Medulla oblongata (tissue), 1 donor: ENCODE data around the gene ERG.

ENCODE experiments used
- DNase-seq: peaks from one replicate; pipeline ENCODE4 v3.0.0-alpha.2; 2015; ENCODE audit errors: extremely low spot score

ERG gene

DNA sequence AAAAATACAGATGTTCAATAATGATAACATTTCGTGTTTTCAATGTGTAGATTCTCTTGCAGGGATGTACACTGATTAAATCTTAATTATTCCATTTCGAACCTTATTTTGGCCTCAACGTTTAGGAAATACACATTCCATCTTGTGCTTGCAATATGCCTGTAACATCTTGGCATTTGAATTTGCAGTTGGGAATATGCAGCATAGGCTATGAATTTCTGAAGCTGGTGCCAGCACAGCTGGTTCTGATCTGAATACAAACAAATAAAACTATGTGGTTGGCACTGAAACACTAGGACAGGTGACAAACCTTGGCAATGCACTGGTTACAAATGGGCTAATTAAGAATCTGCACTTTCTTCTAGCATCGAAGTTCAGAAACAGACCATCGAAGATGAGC is 108.4 kb downstream of the ERG start:
- no peak for DNase-seq

DNA sequence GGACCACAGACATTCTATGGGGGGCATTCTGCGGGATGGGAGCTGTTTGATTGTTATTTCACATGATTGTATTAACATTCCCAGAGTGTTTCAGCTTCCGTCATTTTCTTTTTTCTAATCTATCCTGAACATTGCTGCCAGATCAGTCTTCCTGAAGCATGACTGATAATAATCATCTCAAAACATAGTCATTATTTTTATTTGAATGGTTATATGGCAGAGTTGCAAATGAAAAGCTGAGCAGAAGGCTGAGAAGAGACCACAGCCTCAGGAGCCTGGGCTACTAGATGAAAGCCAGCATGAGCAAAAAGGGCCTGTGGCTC is 109.0 kb downstream of the ERG start:
- DNase-seq, result no peak

DNA sequence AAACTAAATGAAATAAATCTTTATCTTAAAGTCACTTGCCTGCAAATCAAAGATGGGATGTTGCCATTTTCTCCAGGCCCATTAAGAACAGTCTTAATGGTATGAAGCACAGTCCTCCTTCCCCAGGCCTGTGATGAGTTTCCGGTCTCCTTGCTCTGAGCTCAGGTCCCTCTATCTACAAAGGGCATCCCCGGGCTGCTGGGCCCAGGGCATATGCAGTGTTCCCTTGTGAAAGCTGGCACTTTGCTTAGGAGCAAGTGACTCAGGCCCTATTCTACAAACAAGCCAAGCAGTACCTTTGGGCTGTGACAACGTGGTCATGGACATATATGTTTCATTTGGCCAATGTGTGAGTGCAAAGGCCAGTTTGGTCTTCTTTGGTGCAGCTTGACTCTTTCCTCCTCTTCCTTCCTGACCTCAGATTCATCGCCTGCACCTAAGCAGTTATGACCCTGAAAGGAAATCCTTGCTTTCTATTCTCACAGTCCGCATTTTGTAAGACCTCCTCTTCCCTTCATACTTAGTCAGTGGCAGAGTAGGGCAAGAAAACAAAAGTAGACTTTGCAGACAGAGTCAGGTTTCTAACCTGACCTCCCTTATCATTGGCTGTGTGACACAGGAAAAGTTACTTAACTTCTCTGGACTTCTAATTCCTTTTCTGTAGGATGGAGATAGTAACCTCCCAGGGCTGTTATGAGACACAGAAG is 109.5 kb downstream of the ERG start:
- DNase-seq, result no peak

DNA sequence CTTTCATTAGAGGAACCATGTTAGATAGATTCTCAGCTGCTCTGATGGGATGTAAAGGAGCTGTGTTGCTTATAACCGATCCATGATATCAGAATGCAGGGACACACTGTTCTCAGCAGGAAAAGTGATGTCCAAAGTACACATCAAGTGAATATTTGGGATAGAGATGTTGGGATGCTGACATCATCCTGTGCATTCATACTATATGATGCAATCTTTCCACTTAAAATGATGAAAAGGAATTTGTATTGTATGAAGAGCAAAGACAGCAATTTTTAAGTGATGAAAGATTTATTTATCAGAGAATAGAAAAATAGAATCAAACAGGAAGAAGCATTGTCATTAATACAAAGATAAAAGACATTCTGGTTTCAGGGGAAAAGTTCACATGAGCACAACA is 110.1 kb downstream of the ERG start:
- no peak for DNase-seq

DNA sequence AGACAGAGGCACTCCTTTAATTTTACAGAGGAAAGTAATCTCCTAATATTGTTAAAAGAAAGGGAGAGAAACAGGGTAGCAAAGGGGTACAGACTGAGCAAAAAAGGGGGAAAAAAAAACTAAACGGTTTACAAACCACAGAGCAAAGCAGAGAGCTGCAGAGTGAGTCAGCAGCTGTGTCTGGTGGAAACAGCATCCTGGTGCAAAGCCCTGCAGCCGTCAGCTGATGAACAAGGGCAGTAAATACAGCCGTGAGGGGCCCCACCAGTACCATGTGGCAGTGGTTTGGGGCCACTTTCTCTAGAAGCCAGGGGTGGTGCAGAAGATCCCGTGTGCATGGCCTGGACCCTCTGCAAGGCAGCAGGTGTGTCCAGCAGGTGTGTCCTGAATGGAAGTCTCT is 111.3 kb downstream of the ERG start:
- DNase-seq, result no peak

DNA sequence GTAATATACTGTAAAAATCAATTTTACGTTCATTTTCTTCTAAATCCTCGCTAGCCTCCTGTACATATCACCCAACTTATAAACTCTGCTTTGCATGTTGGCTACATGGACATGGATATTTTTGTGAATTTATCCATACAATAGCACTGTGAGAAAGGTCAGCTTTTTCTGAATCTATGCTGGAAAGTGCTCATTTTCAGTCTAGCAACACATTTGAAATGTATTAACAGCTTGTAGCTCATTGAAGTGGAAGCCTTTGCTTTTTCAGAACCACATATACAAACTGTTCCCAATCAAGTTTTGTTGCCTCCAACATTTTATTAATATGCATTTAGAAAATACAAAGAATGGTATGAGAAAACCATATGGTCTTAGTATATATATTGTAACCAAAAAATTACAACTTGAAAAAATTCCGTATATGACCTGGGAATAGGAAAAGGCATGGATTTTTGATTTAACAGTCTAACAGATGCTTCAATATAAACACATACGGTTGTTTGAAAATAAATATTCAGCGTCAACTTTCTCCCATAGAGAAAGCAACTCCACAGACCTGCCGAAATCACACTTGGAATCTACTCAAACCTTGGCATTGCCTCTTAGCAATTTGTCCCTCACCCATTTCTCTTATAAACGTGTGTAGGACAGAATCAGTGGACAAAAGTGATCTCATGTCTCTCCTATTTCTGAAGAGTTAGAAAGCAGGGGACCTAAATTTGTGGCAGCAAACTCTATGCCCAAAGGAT is 112.7 kb downstream of the ERG start:
- DNase-seq, result no peak

DNA sequence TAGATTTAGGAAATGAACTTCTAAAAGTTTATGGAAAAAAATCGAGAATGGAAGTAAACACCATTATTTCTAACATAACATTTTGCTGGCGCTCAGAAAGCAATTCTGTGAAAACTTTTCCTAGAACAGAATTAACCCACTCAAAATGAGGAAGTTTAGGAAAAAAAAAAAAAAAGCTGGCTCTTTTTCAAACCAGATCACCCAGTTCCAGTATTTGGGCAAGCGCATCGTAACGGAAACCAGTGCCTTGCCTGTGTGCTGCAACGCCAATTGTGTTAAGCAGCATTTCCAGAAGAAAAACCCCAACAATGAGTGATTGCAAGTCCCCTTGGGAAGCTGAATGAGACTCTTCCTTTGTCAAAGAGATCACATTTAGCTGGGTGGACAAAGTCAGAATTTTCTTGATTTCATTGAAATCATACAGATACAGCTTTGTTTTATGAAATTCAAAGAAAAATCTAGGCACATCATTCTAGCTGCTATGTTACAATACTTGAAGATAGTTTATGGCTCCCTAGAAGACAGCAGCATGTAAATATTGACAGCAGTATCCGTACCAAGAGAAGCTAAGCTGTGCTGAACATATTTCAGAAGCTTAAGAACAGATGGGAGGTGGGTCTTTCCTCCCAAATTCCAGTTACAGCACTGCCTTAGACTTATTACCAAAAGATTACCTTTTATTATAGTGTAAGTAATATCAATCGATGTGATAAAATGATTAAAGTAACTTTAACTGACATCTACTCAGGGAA is 113.4 kb downstream of the ERG start:
- DNase-seq, result peak; percentile 48

DNA sequence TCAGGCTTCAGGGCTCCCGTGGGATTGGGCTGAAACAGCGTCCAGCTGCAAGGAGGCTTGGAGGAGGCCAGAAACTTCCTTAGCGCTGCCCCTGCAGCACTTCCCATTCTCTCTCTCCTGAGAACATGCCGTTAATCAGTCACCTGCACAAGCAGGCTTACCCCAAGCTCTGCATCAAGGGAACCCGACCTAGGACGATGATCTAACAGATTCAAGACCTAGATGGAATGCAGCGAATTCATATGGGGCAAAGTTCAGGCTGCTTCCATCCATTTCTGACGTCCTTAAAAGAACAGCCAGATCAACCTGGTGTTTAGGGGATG is 114.1 kb downstream of the ERG start:
- no peak for DNase-seq

DNA sequence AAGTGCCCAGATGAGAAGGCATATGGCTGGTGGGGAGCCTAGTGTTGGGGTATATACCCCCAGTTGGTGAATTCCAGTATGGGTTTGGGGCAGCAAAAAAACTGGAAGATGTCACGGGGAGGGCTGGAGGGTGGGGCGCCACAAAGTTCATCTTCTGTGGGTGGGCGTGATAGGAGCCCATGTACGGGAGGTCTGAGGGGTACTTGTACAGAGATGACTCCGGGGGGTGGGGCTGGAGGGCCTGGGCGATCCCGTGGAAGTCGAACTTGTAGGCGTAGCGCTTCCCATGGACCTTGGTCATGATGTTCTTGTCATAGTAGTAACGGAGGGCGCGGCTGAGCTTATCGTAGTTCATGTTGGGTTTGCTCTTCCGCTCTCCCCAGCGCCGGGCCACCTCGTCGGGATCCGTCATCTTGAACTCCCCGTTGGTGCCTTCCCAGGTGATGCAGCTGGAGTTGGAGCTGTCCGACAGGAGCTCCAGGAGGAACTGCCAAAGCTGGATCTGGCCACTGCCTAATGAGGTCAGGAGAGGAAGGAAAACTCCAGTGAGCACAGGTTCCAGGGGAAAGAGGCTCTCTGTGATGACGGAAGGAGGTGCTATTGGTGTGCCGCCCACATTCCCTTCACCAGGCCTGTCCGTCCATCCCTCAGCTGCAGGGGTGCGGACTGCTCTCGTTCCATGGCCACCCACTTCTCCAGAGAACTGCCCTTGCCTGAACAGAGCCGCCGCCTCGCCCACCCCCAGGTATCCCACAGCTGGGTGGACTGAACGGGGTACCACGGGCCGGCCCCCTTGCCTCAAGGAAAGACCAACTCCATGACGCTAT is 114.7 kb downstream of the ERG start:
- DNase-seq, result no peak

DNA sequence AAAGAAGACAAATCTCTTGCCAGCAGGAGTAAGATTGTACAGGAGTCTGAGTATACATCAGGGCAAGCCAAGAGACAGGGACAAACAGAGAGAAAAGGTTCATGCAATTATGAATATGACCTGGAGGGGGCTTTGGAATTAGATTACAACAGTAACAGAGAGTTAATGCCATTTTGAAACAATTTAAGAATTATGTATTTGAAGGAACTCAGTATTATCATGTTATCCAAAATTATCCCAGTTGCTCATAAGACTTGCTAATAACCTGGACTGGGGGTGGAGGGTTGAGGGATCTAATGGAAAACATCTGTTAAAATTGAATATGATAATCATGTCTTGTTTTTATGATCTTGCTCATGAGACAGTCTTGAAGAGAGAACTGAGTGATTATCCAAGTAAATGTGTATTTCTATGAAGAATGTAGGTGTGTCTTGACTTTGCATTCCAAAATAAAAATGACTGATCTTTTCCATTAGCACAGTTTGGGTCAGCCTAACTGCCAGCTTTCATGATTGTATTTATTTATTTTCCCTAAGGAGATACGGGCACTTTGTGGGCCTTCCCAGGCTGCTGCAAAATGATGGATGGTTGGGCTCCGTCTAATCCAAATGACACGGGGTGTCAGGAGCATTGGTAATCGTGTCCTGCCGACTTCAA is 117.7 kb downstream of the ERG start:
- no peak for DNase-seq

DNA sequence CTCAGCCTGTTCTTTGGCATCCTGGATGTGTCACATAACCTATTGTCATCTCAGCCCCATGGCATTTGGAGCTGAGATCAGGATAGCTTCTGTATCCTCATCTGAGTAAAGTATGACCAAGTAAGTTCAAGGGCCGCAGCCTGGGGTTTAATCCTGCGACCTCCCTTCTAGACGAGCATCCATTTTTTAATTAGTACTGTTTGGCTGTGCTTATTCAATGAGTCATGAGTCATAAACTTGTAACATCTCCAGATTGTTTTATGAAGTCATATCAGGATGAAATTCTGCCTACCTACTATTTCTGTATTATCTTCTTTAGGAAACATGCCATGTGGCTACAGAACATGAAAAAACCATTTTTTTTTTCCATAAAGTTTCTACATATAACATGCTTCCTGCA is 119.1 kb downstream of the ERG start:
- no peak for DNase-seq

DNA sequence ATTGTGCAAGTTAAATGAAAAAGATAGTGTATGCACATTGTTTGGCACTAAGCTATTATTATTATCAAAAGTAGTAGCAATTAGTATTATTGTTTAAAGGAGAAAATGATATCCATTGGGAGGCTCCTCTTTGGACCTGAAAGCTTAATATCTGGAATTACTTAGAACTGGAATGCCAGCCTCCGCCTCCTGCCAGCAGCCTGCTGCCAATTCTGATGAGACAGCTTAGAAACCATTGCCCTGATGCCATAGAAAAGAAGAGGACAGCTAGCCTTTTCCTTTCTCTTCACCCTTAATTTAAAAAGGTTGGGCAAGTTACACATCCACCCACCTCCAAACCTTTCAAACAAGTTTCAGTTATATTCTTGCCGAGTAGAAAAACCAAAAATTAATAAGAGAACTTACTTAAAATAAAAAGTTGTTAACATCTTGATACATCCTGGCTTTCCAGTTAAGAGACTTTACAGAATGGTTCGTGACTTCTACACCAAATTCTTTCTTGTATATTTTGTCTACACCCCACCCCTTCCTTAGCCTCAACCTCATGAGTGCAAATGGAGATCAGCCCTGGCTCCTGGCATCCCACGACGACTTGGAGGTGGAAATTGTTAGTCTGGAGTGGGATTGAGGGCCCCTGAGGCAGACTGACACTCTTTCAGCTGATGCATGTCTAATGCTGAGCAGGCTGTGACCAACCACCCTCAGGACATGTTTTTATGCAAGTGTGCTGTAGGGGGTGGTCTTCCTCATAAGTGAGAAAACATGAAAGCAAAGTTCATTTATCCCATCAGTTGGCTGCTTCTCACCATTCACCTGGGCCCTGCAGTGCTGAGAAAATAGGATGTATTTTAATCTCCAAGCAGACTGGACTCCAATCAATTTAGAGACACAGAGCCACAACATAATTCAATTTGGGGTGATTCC is 120.8 kb downstream of the ERG start:
- no peak for DNase-seq

DNA sequence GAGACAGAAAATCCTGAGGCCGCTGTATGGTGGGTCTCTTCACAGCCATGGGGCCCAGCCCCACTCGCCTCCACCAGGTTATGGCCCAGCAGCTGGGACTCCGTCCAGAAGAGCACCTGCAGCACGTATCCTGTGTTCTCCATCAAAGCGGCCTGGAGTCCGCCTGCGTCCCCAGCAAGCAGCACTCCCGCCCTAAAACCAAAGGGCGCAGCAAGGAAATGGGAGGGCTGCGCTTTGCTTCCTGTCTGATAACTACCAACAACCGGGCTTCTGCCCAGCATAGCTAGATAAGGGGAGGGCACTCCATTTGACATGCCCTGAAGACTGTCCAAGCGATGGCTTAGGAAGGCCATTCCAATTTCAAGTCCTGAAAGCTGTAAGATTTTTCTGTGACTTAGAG is 121.6 kb downstream of the ERG start:
- DNase-seq, result no peak

DNA sequence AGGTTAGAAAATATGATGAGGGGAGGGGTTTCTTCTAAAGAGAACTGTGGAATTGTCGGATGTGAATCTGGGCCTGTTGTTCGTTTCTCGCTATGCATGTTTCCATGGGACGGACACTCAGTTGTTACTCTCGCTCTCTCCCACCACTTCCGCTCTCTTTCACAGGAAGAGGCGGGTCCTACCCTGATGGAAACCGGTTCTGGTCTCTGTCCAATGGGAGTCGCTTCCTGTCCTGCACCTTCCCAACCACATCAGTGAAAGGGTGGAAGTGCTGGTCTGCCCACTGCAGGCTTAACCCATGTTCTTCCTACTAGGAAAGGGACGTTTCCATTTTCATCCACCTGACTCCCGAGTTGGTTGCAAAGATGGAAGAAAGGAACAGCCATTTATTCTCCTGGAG is 122.0 kb downstream of the ERG start:
- no peak for DNase-seq

DNA sequence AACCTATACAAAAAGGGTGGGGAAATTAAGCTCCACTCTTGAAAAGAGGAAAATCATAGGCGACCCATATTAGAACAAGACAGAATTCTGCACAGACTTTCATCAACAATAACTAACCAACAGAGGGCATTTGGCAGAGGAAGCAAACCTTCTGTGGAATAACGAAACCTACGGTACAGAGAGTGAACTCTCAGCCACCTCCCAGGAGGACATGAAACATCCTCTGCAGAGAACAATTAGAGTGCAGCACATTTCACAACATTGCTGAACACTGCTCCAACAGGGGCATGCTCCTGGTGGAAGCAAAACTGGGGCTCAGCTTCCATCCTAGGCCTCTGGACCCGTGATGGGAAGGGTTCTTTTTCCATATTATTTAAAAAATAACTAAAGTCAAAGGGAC is 130.6 kb downstream of the ERG start:
- DNase-seq, result no peak

DNA sequence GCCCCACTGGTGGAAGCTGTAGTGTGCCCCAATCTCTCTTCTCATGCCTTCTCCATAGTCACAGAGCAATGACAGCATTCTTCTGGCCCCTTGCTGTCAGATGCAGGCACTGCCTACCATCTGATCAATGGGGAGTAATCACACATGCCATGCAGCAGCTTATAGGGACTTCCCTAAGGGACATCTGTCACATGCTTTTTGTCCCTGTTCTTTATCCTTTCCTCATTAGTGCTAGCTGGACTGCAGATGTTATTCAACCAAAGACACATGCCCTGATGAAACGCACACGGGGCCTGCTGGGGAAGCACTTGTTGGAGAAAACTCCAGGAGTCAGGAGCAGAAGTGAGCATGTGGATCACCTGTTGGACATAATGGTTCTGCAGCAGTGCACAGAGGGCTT is 132.8 kb downstream of the ERG start:
- DNase-seq, result no peak

DNA sequence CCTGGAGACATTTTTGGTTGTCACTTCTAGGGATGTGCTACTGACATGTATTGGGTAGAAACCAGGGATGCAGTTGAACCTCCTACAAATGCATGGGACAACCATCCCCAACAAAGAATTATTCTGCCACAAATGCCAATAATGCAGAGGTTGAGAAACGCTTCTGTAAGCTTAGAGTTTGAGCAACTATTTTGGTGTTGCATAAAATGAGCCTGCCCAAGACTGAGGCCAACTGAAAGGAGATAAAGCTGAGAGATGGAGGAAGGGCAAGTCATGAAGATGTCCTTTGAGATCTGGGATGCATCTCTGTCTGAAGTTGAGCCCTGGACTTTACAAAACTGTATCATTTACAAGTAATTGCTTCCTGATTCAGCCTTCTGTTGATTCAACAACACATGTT is 134.6 kb downstream of the ERG start:
- DNase-seq, result no peak

DNA sequence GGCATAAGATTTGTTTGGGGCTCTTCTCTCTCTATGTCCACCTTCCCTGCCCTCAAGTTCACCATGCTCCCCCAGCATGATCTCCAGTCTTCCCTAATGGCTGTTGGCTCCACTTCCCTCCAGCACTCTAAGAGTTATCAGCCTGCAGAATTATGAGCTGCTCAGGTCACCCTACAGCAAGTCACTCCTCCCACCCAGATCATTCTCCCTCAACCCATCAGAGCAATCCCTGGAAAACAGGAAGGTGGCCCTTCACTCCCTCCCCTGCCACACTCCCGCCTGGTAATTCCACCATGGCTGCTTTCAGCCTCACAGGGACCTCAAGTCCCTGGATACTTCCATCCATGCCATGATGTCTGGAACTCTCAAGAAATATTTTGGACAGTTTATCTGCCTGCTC is 137.0 kb downstream of the ERG start:
- DNase-seq, result no peak

DNA sequence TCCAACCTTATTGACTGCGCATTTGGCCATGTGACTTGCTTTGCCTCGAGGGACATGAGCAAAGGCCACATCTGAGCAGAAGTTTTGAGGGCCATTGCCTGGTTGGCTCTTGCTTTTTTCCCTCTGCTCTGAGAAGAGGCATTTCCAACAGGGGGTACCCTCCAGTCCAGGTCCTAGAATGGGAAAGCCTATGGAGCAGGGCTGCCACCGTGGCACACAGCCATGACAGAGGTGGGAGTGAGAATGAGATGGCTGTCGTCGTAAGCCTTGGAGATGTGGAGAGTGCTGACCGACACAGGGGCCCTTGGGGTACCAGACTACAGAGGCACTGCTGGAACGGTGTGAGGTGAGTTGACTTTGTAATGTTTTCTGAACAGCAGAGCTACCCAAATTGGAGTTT is 138.4 kb downstream of the ERG start:
- no peak for DNase-seq

DNA sequence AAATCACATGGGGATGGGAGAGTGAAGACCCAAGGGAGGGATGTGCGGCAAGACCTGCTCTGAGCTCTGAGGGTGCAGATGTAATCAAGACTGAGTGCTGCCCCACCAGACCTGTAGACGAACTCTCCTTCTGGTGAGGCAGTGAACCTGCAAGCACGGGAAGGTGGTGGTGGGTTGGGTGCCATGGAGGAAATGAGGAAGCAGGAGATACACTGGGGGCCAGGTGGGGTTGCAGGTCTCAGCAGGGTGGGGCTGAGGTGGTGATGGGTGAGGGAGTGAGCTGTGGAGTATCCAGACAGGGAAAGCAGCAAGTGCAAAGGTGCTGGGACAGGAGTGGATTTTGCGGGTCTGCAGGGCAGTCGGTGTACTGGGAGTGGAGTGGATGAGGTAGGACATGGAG is 139.2 kb downstream of the ERG start:
- DNase-seq, result no peak

DNA sequence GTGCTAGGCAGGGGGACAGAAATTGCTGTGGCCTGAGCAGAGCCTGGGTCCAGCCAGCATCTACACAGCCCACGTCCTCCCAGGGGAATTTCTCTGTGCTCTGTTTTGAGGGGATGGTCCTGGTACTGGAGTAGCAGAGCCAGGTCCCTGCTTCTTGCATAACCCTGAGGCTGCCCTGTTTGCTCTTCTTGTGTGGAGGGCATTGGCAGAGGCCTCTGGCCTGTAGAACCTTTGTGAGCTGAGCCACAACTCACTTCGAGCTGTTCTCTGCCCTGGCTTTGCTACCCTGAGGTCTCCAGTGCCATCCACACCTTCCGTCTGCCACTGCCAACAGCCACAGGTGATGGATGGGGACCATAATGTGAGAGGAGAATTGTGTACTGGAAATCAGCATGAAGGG is 139.6 kb downstream of the ERG start:
- DNase-seq, result no peak
